K562 (cell line): ENCODE results near the gene TRMT10B. TPM values are rescaled to one million over a fixed set of nuclear protein-coding genes. Genes with fewer than 3 reads are reported as not detected.

Experiments used
- BRF1 ChIP-seq: IDR thresholded peaks from 3 replicates; pipeline ENCODE4 v1.6.1; 2011; ENCODE audit warnings: borderline replicate concordance, mild to moderate bottlenecking; ENCODE audit not compliant: insufficient read length; ENCODE audit errors: extremely low read depth
- GTF2A2 ChIP-seq: IDR thresholded peaks from 2 replicates; pipeline ENCODE4 v1.6.1; 2016; ENCODE audit warnings: mild to moderate bottlenecking, missing genetic modification characterization, missing compliant biosample characterization
- HES1 ChIP-seq: fragments of 450-650 bp; IDR thresholded peaks from 2 replicates; pipeline ENCODE4 v1.6.1; 2016; ENCODE audit warnings: low read depth, mild to moderate bottlenecking, moderate library complexity
- KLF13 ChIP-seq: fragments of 450-650 bp; IDR thresholded peaks from 2 replicates; pipeline ENCODE4 v1.6.1; 2016; ENCODE audit warnings: missing genetic modification characterization, low read depth, mild to moderate bottlenecking, missing compliant biosample characterization, moderate library complexity, borderline replicate concordance
- MCM5 ChIP-seq: fragments of 450-650 bp; IDR thresholded peaks from 2 replicates; pipeline ENCODE4 v1.6.1; 2016; ENCODE audit warnings: low read depth
- NRF1 ChIP-seq, 2 experiments: fragments of 450-650 bp; IDR thresholded peaks in 1 of 2; conservative IDR thresholded peaks in 1 of 2; 2 replicates each; pipeline ENCODE4 v1.6.1; 2014; ENCODE audit warnings: mild to moderate bottlenecking in 2 of 2
- REST ChIP-seq, 2 experiments: fragments of 450-650 bp; formaldehyde crosslinking in 1 of 2; IDR thresholded peaks; 2 replicates each; pipeline versions ENCODE4 v1.4.0 to v1.6.1; 2014 to 2020; ENCODE audit warnings: mild to moderate bottlenecking in 2 of 2, borderline replicate concordance in 1 of 2, low read depth in 1 of 2
- SIX5 ChIP-seq, 2 experiments: IDR thresholded peaks; 2 replicates each; pipeline ENCODE4 v1.6.1; 2011; ENCODE audit warnings: low read length in 2 of 2, borderline replicate concordance in 1 of 2, low read depth in 1 of 2, mild to moderate bottlenecking in 1 of 2, moderate library complexity in 1 of 2; ENCODE audit not compliant: insufficient read depth in 1 of 2
- TSHZ1 ChIP-seq: fragments of 250-450 bp; sonication (Bioruptor Pico); IDR thresholded peaks from 2 replicates; pipeline ENCODE4 v1.4.0; 2020; ENCODE audit warnings: mild to moderate bottlenecking, moderate library complexity
- ZBTB5 ChIP-seq: fragments of 450-650 bp; IDR thresholded peaks from 2 replicates; pipeline ENCODE4 v1.6.1; 2017; ENCODE audit warnings: antibody characterized with exemption
- polyA plus RNA-seq, 8 experiments: library from polyadenylated mRNA; depleted of rRNA in 4 of 8; stranded (reverse) in 5 of 8; unstranded in 3 of 8; fragments of >200 nt; fragmentation: Nextera tagmentation in 2 of 8; fragmentation: Illumina TruSeq in 1 of 8; extraction: Ambion mirVana in 2 of 8; extraction: Trizol in 1 of 8; gene quantifications; 2 replicates each; pipeline versions ENCODE4 v1.2.1 to v1.2.3, GENCODE V29; 2011 to 2014; ENCODE audit warnings: inconsistent platforms in 1 of 8, missing spikeins in 1 of 8
- total RNA-seq, 7 experiments: library from RNA; depleted of rRNA in 6 of 7; stranded (reverse); fragments of >200 nt in 6 of 7; fragmentation: Illumina TruSeq in 2 of 7; extraction: Trizol in 2 of 7; gene quantifications; 2 replicates each; pipeline versions ENCODE4 v1.2.1 to v1.2.3, GENCODE V29; 2011 to 2021; ENCODE audit warnings: low replicate concordance in 1 of 7

TRMT10B gene
- total and polyA plus RNA-seq, 9 of the 15 experiments (the other 6 are each of a cell fraction or from before 2014, with no cell fraction given): 2.9 to 13.4 (median 7.0) TPM

GRCh38 chr9:37784616-37785483 is 31.2 kb downstream of the TRMT10B start, which contains the start of gene EXOSC3 (continued):
- TF ChIP-seq TSHZ1 (CRISPR knock-in tag) (no peak), NRF1 (conservative IDR thresholded peaks at IDR 0.05 in 1 of 2, IDR thresholded peaks at IDR 0.05 in 1 of 2) (peak; percentile 70 to 77), HES1 (no peak), BRF1 (no peak), GTF2A2 (tag) (no peak), MCM5 (no peak), ZBTB5 (peak; percentile 43; the same call in 1 of the 2 replicates), SIX5 (IDR thresholded peaks at IDR 0.05; ENCODE audit: borderline replicate concordance in 1 of 2, insufficient read depth in 1 of 2, low read depth in 1 of 2, low read length in 2 of 2) (peak in 1 of 2 experiments; percentile 19; a peak in 2 of 4 replicates), KLF13 (tag) (no peak), REST (IDR thresholded peaks at IDR 0.05; ENCODE audit: borderline replicate concordance) (peak; percentile 99), REST (CRISPR knock-in tag; IDR thresholded peaks at IDR 0.05; ENCODE audit: low read depth) (peak; percentile 96)
